Adrenal gland (tissue), 12 donors: ENCODE measurements around the gene PTPRD. TPM values are rescaled to one million over a fixed set of nuclear protein-coding genes. Genes with fewer than 3 reads are reported as not detected.

Source experiments
- DNase-seq, 7 donors: peaks; one replicate each; pipeline ENCODE4 v3.0.0-alpha.2; 2019 to 2020
- H3K27ac ChIP-seq, 5 donors: fragments of 200-600 bp; sonication (generic) in 4 of 5; 1 replicate in 3 of 5; 2 replicates in 2 of 5; pipeline versions ENCODE4 v1.5.1 to v1.8.0; 2016 to 2020; ENCODE audit warnings: mild to moderate bottlenecking in 1 of 5
- H3K27me3 ChIP-seq: fragments of 200-600 bp; 2 replicates; pipeline ENCODE4 v1.8.0; 2021
- H3K36me3 ChIP-seq, 2 donors: fragments of 200-600 bp; replicated peaks in 1 of 2; 1 replicate in 1 of 2; 2 replicates in 1 of 2; pipeline versions ENCODE4 v1.5.1 to v1.8.0; 2018 to 2022
- H3K4me1 ChIP-seq, 2 donors: fragments of 200-600 bp; replicated peaks in 1 of 2; 1 replicate in 1 of 2; 2 replicates in 1 of 2; pipeline versions ENCODE4 v1.5.1 to v1.8.0; 2018 to 2021
- H3K4me3 ChIP-seq, 4 donors: fragments of 200-600 bp; sonication (generic) in 3 of 4; one replicate each; pipeline ENCODE4 v1.5.1; 2016 to 2018
- H3K9me3 ChIP-seq, 3 donors: fragments of 200-600 bp; sonication (generic) in 1 of 3; replicated peaks in 1 of 3; 1 replicate in 2 of 3; 2 replicates in 1 of 3; pipeline versions ENCODE4 v1.5.1 to v1.8.0; 2016 to 2021
- POLR2A ChIP-seq, 2 donors: fragments of 450-650 bp; IDR thresholded peaks; one replicate each; pipeline ENCODE4 v1.6.1; 2017; ENCODE audit warnings: antibody characterized with exemption in 2 of 2, mild to moderate bottlenecking in 2 of 2, moderate library complexity in 1 of 2
- WGBS, 4 donors: extraction: QIAGEN DNeasy Blood & Tissue Kit in 2 of 4; methylation state at CpG; one replicate each; pipeline versions ENCODE4 v1.1.5 to v1.1.7; 2013 to 2017; 5-methylcytosine and 5-hydroxymethylcytosine counted together
- intact Hi-C, 2 donors: fragments of 100-400 bp; cut with DNase I; formaldehyde crosslinking; loops; one replicate each; pipeline versions ENCODE4 v1.14.1 to v1.15.0; 2022 to 2023
- polyA plus RNA-seq, 3 donors: library from polyadenylated mRNA; stranded (reverse); fragments of 200-250 nt in 2 of 3; fragments of 350-450 nt in 1 of 3; fragmentation: Illumina TruSeq in 1 of 3; extraction: RNeasy Lipid Tissue Mini Kit (QIAGEN cat#74804) in 1 of 3; gene quantifications; one replicate each; pipeline ENCODE4 v1.2.3, GENCODE V29; 2013 to 2014
- total RNA-seq, 9 donors: library from RNA; depleted of rRNA in 4 of 9; stranded (reverse); fragments of >200 nt in 4 of 9; fragments of 120-200 nt in 1 of 9; fragmentation: NEBNext Ultra II Directional in 1 of 9; extraction: Animal tissue kit (Norgen Biotek cat#: 25700) in 1 of 9; gene quantifications; one replicate each; pipeline versions ENCODE4 v1.1.0 to v1.2.4, GENCODE V29; 2013 to 2023
- TF ChIP-seq, protein P1 (sequence below), 6 experiments: fragments of 450-650 bp in 4 of 6; fragments of 200-600 bp in 2 of 6; sonication (generic) in 1 of 6; IDR thresholded peaks; 1 replicate in 5 of 6; 2 replicates in 1 of 6; pipeline versions ENCODE4 v1.5.1 to v1.8.0; 2016 to 2021; ENCODE audit warnings: antibody characterized with exemption in 6 of 6, mild to moderate bottlenecking in 2 of 6, moderate library complexity in 1 of 6
- donor health status: healthy with polysubstance abuse.
- donor health status: Bipolar disorder and iron deficiency.
- donor health status: DM: yes; HTN: yes; CAD: no.
- donor health status: DM: no; HTN: no; CAD: no.
- donor health status: DM: no; HTN: no; CAD: no.
- donor health status: DM: yes; HTN: yes; CAD: no.

The PTPRD gene
- total and polyA plus RNA-seq, 12 donors, result 0.61 to 71.2 (median 4.5) TPM

DNA sequence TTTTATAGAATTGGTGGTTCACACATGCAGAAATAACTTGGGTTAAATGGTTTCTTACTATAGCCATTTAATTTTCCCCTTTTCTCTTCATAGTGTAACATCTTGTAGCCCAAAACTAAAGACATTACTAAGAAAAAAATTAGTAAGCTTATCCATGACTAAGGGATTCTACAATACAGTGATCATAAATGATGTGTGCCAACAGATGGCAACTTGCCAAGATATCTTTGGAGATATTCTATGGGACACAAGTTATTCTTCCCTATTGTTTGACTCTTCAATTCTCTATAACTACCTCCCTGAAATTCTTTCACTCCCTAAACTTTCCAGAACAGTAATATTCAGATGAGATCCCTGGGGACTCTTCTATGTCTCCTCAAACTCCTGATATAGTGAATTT lies 580.6 kb downstream of the PTPRD start:
- Histone ChIP-seq H3K36me3 (no peaks in the 10 kb centered on the region), H3K4me1 (no peaks in the 10 kb centered on the region), H3K4me3 (no peak overlapping the region), H3K27ac (no peak overlapping the region), H3K27me3 (no peaks in the 10 kb centered on the region), H3K9me3 (no peaks in the 10 kb centered on the region)
- TF ChIP-seq POLR2A (IDR thresholded peaks at IDR 0.05), result no peak
- TF ChIP-seq, protein P1, sequence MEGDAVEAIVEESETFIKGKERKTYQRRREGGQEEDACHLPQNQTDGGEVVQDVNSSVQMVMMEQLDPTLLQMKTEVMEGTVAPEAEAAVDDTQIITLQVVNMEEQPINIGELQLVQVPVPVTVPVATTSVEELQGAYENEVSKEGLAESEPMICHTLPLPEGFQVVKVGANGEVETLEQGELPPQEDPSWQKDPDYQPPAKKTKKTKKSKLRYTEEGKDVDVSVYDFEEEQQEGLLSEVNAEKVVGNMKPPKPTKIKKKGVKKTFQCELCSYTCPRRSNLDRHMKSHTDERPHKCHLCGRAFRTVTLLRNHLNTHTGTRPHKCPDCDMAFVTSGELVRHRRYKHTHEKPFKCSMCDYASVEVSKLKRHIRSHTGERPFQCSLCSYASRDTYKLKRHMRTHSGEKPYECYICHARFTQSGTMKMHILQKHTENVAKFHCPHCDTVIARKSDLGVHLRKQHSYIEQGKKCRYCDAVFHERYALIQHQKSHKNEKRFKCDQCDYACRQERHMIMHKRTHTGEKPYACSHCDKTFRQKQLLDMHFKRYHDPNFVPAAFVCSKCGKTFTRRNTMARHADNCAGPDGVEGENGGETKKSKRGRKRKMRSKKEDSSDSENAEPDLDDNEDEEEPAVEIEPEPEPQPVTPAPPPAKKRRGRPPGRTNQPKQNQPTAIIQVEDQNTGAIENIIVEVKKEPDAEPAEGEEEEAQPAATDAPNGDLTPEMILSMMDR (IDR thresholded peaks at IDR 0.05), result no peak
- DNase-seq, result no peak
- intact Hi-C loops, result no loop called here

DNA sequence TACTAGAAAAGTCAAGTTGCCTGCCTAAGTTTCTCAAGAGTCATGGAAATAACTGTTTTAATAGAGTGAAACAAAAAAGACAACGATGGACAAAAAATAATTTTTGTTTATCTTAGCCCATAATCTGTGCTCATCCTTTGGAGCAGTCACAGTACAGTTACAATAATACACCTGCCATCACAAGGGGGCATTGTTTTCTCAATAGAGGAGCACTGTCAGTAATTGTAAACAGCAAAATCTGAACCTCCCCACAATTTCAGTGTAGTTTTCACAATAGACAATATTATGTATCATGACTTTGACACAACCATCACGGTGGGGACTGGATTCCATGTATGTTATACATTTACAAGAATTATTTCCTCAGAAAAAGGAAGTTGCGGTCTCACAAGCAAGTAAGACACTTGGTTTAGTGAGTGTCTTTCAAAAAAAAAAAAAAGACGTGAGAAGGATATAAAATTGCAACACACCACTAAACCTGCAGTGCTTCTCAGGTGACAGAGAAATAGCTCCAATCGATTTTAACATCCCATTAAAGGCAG lies 586.3 kb downstream of the PTPRD start:
- Histone ChIP-seq H3K9me3 (no peaks in the 10 kb centered on the region), H3K4me1 (no peaks in the 10 kb centered on the region), H3K27me3 (no peaks in the 10 kb centered on the region), H3K4me3 (no peak overlapping the region), H3K27ac (no peak overlapping the region), H3K36me3 (no peaks in the 10 kb centered on the region)
- intact Hi-C loops, result no loop called here
- DNase-seq, result no peak
- TF ChIP-seq, protein P1 (IDR thresholded peaks at IDR 0.05), result no peak
- no peak for TF ChIP-seq POLR2A (IDR thresholded peaks at IDR 0.05)
- WGBS, 4 donors, result 65 to 71% (median 67%) methylated on average over 5 of the region's 5 CpGs

DNA sequence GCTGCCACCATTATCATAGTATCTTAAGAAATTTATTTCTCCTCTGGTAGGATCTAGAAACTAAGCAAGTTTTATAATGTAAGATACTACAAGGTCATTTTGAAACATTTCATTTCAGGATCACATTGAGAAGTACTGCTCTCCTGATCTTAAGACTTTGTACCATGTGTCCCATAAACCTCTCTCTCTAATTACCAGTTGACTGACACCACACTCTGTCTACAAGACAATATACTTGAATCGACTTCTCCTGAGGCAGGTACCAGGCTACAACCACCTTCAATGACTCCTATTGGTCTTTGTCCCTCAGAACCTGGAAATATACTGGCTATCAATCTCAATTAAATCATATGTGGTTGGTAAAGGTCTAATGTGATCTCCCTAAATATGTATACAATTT lies 597.0 kb downstream of the PTPRD start:
- no peak for DNase-seq
- Histone ChIP-seq H3K36me3 (no peaks in the 10 kb centered on the region), H3K27ac (no peak overlapping the region), H3K4me3 (no peak overlapping the region), H3K27me3 (no peaks in the 10 kb centered on the region), H3K4me1 (no peaks in the 10 kb centered on the region), H3K9me3 (no peaks in the 10 kb centered on the region)
- 78 to 94% (median 80%) methylated on average over 1 of the region's 1 CpG for WGBS, 4 donors
- intact Hi-C loops, result no loop called here
- no peak for TF ChIP-seq POLR2A (IDR thresholded peaks at IDR 0.05)

DNA sequence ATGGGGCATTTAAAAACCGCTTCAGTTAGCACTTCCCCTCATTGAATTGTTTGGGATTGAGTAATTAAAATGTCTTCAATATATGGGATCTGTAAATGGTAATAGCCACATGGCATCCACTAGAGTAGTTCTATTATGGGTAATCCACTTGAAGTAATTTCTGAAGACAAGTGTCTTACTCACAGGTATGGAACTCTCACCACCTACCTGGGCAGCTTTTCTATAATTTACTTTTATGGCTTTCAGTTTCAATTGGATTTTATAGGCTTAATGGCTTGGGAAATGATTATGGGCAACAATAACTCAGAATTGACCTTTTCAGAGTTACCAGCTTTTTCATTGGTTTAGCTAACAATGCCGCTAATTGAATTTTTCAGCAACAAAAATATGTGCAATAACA lies 597.9 kb downstream of the PTPRD start:
- intact Hi-C loops, result no loop called here
- Histone ChIP-seq H3K4me1 (no peaks in the 10 kb centered on the region), H3K27ac (no peak overlapping the region), H3K36me3 (no peaks in the 10 kb centered on the region), H3K9me3 (no peaks in the 10 kb centered on the region), H3K27me3 (no peaks in the 10 kb centered on the region), H3K4me3 (no peak overlapping the region)
- no peak for DNase-seq
- TF ChIP-seq, protein P1 (IDR thresholded peaks at IDR 0.05), result no peak
- no peak for TF ChIP-seq POLR2A (IDR thresholded peaks at IDR 0.05)
- WGBS, 4 donors, result 82 to 90% (median 84%) methylated on average over 2 of the region's 2 CpGs

DNA sequence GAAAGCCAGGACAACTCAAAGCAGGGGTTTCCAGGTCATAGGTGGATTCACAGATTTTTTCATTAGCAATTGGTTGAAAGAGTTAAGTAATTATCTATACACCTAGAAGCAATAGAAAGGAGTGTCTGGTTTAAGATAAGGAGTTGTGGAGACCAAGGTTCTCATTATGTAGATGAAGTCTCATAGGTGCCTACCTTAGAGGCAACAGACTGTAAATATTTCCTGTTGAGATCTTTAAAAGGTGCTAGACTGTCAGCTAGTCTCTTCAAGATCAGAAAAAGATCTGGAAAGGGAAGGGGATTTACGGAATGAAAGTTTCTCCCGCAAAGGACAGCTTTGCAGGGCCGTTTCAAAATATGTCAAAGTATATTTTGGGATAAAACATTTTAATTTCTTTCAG lies 603.4 kb downstream of the PTPRD start:
- 87 to 95% (median 94%) methylated on average over 3 of the region's 3 CpGs for WGBS, 4 donors
- no peak overlapping the region for H3K27ac ChIP-seq
- no peak for TF ChIP-seq POLR2A (IDR thresholded peaks at IDR 0.05)
- TF ChIP-seq, protein P1 (IDR thresholded peaks at IDR 0.05), result no peak
- H3K36me3 ChIP-seq, result no peaks in the 10 kb centered on the region
- no peak overlapping the region for H3K4me3 ChIP-seq
- intact Hi-C loops, result no loop called here
- DNase-seq, result no peak
- H3K27me3 ChIP-seq, result no peaks in the 10 kb centered on the region
- no peaks in the 10 kb centered on the region for H3K9me3 ChIP-seq
- H3K4me1 ChIP-seq, result no peaks in the 10 kb centered on the region
